NCI-H128 (cell line): ENCODE data around the gene USO1.
"Not testable (repeated sequence)": the region's sequence is repeated elsewhere in the genome, so short reads cannot be mapped to it uniquely, and the experiment has no call there.

Experiments
- DNase-seq: peaks from one replicate; lab custom pipeline; 2025; ENCODE audit not compliant: unreplicated experiment; lab: John Stamatoyannopoulos, UW

USO1 gene

GRCh38 chr4:75841641-75842520, 117.5 kb downstream of the USO1 start:
- no peak for DNase-seq

- no peak for DNase-seq
Measured at GRCh38 chr4:75843596-75843995, 119.2 kb downstream of the USO1 start.

GRCh38 chr4:75844151-75844662, 119.8 kb downstream of the USO1 start:
- no peak for DNase-seq

DNA sequence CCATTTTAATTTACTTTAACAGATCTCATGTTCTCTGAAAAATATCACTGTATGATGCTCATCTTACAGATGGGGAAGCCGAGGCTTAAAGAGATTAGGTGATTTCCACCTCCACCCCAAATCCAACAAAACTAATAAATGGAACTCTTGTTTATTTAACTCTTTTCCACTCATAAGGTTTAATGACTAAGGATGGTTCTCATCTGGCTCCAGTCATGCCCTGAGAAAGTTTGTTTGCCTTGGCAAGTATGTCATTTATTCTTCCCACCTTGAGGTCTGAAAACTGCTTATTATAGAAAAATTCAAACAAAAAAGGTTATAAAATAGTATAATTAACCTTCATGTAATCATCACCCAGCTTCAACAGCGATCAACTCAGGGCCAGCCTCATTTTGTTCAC, 121.6 kb downstream of the USO1 start:
- DNase-seq, result no peak

DNA sequence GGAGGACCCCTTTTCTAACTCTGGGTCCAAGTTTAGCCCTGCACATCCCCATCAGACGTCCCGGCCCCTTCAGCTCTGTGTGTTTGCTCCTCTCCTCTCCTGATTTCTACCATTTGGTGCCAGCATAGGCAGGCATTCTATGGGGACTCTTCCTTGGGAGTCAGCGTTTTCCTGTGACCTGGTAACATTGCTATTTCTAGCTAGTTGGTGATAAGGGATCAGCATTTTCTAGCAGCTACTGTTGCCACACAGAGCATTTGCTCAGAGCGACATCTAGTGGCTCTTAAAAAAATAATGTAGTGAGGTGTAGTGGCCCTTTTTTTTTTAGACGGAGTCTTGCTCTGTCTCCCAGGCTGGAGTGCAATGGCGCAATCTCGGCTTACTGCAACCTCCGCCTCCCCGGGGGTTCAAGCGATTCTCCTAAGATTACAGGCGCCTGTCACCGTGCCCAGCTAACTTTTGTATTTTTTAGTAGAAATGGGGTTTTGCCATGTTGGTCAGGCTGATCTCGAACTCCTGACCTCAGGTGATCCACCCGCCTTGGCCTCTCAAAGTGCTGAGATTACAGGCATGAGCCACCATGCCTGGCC, 123.9 kb downstream of the USO1 start:
- not testable (repeated sequence) for DNase-seq

DNA sequence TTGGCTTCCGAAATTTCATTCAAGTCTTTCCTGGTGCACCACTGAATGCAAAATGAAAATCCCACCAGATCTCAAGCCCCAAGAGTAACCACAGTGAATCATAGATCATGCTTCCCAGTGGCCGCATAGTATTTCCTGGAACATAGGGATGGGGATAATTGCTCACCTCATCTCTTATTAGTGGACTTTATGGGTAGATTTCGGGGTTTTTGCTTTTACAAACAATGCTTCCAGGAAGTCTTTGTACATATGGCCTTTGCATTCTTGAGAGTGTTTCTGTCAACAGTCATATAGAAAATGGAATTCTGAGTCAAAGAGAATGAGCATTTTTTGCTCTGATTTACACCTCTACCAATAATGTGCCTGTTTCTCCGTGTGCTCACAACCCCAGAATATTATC, 124.5 kb downstream of the USO1 start:
- DNase-seq, result no peak

GRCh38 chr4:75849461-75849860, 125.1 kb downstream of the USO1 start:
- no peak for DNase-seq

- no peak for DNase-seq
Measured at GRCh38 chr4:75858721-75859120, 134.3 kb downstream of the USO1 start.

- no peak for DNase-seq
Measured at GRCh38 chr4:75860606-75861005, 136.2 kb downstream of the USO1 start.
